ENCODE data around the gene PCDHGA5.
"Not testable (repeated sequence)": the region's sequence is repeated elsewhere in the genome, so short reads cannot be mapped to it uniquely, and the experiment has no call there.

Gene PCDHGA5

DNA sequence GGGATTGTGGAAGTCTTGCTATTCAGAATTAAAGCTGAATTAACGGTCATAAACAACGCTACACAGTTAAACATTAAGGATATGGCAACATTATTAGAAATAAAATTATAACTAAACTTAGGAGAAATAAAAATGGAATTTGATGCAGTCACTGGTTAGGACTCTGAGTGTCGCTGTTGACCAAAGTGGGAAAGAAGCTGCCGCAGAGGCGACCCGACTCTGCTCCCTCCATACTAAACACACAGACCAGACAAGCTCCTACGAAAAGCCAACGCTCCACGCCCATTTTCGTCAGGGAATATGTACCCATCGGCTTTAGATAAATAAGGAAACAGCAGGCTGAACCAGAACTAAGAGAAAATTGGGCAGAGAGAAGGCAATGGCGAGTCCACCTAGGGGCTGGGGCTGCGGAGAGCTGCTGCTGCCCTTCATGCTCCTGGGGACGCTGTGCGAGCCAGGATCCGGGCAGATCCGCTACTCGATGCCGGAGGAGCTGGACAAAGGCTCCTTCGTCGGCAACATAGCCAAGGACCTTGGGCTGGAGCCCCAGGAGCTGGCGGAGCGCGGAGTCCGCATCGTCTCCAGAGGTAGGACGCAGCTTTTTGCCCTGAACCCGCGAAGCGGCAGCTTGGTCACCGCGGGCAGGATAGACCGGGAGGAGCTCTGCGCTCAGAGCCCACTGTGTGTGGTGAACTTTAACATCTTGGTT lies at the start of gene PCDHGA5:
TSS of gene PCDHGA5 (plus strand) at position 211 of the 709 bp plus-strand sequence. CDS start at position 380, 169 bp downstream.
- DNase-seq, result no peak

DNA sequence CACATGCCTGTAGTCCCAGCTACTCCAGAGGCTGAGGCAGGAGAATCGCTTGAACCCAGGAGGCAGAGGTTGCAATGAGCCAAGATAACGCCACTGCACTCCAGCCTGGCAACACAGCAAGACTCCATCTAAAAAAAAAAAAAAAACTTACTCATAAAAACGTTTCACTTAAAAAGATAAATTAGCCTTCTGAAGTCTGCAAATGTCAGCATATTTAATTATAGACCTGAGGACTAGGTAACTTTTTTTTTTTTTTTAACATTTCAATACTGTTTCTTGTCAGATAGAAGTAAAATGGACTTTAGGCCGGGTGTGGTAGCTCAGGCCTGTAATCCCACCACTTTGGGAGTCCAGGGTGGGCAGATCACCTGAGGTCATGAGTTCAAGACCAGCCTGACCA lies 47.0 kb upstream of the PCDHGA5 start:
- DNase-seq, result not testable (repeated sequence)

DNA sequence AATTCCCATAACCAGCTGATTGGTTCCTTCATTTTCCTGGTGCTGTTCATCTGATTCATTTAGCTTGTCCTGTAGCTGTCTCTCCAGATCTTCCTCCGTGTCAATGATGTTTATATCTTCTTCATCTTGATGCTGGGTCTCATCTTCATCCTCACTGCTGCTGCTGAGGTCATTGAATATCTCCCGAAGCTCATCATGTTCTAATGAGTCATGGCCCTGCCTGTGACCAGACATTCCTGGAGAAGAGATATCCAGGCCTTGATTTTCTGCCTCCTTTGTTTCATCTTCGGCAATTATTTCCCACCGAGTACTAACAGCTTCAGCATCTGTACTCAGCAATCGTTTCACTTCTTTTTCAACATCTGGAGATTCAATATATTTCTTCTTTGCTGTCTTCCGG lies 44.8 kb upstream of the PCDHGA5 start:
- DNase-seq, result no peak

DNA sequence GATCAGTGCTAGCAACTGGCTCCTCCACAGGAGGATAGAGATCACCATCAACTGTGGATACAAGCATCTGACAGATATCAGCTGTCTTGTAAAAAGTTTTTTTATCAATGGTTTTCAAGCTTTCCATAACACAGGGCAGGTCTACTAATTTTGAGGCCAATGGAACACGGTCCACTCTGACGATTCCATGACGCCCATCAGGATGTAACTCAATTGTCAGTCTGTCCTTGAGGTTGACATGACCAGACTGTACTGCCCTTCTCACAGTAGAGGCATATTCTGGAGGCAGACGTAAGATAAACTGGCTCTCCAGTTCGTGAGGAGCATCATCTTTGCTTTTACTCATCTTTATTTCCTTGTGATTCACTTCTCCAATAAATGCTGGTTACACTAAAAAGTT lies 44.3 kb upstream of the PCDHGA5 start:
- no peak for DNase-seq

DNA sequence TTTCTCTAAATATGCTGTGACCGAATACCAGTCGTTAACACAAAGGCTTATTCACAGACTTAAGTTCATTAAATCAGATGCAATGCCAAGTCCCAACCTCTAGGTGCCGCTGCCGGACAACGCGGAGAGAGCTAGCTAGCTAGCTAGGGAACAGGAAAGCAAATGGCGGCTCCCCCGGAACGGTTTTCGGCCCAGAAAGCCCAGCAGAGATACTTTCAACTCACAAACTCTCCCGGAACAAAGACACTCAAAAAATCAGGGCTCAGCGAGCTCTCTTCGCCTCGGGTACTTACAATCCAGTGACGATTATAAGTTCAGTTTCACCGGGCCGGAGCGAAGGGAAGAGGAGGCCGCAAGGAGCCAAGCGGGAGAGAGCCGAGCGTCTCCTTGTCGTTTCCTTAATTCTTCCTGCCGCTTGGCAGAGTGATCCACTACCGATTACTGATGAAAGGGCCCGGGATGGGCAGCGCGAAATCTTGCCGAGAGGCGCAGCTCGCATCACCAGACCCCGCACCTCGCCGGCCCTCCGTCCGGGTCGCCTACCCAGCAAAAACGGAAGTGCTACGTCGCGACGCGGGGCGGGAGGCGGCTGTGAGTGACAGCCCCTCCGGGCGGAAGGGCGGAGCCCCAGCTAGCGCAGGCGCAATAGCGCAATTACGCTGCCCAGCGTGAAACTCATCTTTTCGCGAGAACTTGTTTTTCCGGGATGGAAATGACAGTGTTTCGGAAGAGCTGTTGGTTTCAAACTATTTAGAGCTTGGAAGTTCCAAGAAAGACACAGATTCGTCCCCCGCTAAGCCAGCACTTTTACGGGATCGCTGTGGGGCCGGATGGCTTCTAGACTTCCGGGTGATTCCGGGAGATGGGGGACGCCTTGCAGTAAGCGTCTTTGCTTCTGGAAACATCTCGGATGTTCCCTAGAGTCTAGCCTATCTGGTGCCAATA lies 43.5 kb upstream of the PCDHGA5 start, which contains the start of gene TAF7:
TSS of gene TAF7 (minus strand) at position 560 of the 945 bp plus-strand sequence. CDS start 740 bp downstream, outside the sequence.
- DNase-seq, result peak; percentile 91

DNA sequence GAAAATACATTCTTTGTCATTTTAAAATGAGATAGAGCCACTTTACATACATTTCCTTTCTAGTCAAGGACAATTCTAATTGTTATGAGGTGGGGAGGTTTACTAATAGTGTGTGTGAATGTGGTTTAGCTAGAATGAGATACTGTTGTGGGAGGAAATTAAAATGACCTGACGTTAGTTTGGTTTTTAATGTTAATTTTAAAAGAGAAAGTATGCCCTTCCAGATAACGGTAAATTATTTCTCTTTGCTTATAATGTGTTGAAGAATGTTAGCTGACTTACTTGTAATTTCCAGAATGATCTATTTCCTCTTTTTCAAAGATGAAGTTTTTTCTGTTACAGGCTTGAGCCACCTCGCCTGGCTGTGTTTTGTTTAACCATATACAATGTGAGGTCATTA lies 41.7 kb upstream of the PCDHGA5 start:
- no peak for DNase-seq

DNA sequence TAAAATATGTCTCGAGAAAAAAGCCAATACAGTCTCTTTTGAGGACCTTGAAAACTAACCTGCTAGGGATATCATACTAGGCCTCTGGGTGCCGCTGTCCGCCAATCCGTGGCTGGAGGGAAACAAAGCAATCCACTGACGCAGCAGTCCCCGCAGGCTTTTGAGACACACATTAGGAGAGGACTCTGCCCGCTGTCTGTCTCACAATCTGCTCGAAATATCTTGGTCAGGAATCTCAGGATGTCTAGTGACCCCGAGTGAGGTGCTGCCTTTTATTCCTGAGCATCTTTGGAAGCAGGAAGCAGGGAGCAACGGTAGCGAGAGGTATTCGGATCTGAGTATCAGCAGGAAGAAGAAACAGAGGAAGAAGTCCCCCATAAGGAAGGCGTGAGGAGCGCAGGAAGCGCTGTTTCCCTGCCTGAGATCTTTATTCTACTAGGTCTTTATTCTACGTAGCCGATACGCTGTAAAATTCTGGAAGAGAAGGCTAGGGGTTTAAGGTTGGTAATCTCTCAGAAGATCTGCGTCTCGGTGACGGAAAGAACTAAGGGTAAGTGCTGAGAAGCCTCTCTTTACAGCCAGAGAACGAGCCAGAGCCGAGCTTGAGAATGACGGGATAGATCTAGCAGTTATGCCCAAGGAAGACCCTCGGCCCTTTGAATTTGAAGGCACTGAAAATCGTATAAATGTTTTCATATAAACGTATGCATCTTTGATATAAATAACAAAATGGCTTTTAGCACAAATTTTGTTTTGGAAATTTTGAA lies 37.7 kb upstream of the PCDHGA5 start:
- DNase-seq, result peak; percentile 71

DNA sequence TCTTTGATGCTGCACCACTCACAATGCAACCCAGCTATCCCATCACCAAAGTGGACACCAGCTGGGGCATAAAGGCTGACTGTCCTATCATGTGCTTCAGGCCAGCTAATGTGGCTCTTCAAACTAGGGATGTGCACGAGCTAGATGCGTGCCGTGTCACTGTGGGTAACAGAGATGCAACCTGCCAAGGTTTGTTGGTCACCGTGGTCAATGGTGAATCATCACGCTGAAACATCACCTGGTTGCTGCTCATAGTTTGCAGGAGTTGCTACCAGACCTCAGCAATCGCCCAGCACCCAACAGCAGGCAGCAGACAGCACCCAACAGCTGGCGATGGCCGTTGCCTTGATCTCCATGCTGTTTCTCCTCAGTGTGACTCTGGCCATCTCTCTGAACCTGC lies 35.7 kb upstream of the PCDHGA5 start:
- DNase-seq, result no peak

DNA sequence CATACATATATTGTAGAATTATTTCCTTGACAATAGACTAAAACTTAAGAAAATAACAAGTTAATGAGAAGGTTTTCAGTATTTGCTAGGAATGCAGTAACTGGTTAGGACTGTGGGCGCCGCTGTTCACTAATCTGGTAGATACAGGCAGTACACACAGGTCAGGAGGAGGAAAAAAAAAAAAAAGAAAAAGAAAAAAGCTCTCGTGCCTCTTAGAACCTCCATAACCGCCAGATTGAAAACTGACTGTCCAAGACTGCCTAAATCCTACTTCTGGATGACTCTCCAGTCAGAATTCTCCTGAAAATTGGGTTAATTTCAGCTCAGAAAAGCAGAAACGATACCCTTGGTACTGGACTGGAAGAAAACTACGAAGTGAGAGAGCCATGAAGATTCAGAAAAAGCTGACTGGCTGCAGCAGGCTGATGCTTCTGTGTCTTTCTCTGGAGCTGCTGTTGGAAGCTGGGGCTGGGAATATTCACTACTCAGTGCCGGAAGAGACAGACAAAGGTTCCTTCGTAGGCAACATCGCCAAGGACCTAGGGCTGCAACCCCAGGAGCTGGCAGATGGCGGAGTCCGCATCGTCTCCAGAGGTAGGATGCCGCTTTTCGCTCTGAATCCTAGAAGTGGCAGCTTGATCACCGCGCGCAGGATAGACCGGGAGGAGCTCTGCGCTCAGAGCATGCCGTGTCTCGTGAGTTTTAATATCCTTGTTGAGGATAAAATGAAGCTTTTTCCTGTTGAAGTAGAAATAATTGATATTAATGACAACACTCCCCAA lies 33.5 kb upstream of the PCDHGA5 start, which contains the start of gene PCDHGA1:
TSS of gene PCDHGA1 (plus strand) at position 216 of the 782 bp plus-strand sequence.
- no peak for DNase-seq

DNA sequence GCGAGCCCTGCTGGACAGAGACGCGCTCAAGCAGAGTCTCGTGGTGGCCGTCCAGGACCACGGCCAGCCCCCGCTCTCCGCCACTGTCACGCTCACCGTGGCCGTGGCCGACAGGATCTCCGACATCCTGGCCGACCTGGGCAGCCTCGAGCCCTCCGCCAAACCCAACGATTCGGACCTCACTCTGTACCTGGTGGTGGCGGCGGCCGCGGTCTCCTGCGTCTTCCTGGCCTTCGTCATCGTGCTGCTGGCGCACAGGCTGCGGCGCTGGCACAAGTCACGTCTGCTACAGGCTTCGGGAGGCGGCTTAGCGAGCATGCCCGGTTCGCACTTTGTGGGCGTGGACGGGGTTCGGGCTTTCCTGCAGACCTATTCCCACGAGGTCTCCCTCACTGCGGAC lies 31.4 kb upstream of the PCDHGA5 start:
- not testable (repeated sequence) for DNase-seq

DNA sequence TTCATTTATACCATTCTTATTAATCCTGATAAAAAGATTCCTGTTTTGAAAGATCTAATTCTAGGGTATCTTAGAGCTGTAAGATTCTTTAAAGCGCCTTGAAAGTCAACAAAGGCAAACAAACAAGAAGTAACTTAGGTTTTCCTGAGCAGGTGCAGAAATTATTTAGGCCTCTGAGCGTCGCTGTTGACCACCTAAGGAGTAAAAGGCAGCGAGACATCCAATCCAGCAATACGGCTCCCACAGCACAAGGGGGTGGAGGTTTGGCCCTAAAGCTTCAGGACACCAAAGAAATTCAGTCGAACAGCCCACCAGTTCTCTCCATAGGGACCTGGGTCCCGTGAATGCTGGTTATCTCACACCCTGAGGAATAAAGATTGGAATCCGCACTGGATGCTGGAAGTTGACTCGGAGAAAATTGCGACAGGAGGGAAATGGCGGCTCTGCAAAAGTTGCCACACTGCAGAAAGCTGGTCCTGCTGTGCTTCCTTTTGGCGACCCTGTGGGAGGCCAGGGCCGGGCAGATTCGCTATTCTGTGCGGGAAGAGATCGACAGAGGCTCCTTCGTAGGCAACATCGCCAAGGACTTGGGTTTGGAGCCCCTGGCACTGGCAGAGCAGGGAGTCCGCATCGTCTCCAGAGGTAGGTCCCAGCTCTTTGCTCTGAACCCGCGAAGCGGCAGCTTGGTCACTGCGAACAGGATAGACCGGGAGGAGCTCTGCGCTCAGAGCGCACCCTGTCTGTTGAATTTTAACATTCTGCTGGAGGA lies 25.2 kb upstream of the PCDHGA5 start, which contains the start of gene PCDHGA2:
TSS of gene PCDHGA2 (plus strand) at position 223 of the 769 bp plus-strand sequence.
- no peak for DNase-seq

DNA sequence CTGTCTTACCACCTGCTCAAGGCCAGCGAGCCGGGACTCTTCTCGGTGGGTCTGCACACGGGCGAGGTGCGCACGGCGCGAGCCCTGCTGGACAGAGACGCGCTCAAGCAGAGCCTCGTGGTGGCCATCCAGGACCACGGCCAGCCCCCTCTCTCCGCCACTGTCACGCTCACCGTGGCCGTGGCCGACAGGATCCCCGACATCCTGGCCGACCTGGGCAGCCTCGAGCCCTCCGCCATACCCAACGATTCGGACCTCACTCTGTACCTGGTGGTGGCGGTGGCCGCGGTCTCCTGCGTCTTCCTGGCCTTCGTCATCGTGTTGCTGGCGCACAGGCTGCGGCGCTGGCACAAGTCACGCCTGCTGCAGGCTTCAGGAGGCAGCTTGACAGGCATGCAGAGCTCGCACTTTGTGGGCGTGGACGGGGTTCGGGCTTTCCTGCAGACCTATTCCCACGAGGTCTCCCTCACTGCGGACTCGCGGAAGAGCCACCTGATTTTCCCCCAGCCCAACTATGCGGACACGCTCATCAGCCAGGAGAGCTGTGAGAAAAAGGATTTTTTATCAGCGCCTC lies 23.1 kb upstream of the PCDHGA5 start:
- not testable (repeated sequence) for DNase-seq

DNA sequence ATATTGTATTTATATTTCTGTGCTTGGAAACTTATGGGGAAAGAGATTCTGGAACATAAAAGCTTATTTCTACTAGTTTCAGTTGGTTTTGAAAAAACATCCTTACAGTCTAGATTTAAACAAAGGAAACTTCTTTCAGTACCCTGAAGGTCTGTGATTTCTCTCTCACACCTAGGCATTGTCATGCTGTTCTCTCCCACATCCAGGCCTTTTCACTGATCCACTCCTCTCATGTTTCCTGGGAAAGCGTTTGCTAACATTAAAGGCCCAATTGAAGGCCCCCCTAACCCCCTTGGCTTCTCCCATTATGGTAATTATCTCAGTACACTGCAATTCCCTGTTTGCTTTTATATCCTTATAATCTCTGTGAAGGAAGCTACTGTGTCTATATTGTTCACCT lies 21.2 kb upstream of the PCDHGA5 start:
- DNase-seq, result no peak

DNA sequence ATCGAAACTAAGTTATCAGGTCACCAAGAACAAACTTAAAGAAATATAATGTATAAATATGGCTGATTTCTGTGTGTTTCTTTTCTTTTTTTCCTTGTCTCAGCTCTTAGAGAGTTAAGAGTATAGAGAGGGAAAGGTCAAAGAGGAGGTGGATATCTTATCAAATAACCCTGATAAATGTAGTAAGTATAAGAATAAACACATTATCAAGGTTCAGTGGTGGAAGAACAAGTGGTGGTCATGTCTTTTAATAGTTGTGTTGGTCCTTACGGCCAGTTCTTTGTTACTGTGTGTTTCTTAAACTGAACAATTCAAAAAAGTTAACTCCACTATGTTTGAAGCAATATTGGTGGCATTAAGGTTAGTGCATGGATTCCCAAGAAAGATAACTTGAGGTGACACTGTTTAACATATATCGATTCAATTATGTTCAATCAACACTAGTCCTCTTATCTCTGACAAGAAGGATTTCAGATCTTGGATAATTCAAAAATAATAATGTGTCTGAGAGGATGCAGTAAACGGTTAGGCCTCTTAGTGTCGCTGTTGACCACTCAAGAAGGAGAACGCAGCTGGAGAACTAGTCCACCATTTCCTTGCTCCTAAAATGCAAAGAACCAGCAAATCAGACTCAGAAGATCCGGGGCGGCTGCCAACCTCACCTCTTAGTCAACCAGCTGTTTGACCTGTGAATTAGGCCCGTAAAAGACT lies 20.6 kb upstream of the PCDHGA5 start, which contains the start of gene PCDHGA3:
TSS of gene PCDHGA3 (plus strand) at position 588 of the 711 bp plus-strand sequence. CDS start 205 bp downstream, outside the sequence.
- DNase-seq, result no peak

DNA sequence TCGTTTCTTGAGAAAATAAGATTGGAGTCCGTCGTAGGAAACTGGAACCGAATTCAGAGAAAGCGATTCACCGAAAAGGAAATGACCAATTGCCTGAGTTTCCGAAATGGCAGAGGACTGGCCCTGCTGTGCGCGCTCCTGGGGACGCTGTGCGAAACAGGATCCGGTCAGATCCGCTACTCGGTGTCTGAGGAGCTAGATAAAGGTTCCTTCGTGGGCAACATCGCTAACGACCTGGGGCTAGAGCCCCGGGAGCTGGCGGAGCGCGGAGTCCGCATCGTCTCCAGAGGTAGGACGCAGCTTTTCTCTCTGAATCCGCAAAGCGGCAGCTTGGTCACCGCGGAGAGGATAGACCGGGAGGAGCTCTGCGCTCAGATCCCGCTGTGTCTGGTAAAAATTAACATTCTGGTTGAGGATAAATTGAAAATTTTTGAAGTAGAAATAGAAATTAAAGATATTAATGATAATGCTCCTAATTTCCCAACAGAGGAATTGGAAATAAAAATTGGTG lies 20.0 kb upstream of the PCDHGA5 start:
- DNase-seq, result no peak

DNA sequence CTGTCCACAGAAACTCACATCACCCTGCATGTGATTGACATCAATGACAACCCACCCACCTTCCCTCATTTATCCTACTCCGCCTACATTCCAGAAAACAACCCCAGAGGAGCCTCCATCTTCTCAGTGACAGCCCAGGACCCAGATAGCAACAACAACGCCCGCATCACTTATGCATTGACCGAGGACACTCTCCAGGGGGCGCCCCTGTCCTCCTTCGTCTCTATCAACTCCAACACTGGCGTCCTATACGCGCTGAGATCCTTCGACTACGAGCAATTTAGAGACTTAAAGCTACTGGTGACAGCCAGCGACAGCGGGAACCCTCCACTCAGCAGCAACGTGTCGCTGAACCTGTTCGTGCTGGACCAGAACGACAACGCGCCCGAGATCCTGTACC lies 18.6 kb upstream of the PCDHGA5 start:
- DNase-seq, result no peak

DNA sequence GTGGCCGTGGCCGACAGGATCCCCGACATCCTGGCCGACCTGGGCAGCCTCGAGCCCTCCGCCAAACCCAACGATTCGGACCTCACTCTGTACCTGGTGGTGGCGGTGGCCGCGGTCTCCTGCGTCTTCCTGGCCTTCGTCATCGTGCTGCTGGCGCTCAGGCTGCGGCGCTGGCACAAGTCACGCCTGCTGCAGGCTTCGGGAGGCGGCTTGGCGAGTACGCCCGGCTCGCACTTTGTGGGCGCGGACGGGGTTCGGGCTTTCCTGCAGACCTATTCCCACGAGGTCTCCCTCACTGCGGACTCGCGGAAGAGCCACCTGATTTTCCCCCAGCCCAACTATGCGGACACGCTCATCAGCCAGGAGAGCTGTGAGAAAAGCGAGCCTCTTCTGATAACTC lies 17.9 kb upstream of the PCDHGA5 start:
- not testable (repeated sequence) for DNase-seq

DNA sequence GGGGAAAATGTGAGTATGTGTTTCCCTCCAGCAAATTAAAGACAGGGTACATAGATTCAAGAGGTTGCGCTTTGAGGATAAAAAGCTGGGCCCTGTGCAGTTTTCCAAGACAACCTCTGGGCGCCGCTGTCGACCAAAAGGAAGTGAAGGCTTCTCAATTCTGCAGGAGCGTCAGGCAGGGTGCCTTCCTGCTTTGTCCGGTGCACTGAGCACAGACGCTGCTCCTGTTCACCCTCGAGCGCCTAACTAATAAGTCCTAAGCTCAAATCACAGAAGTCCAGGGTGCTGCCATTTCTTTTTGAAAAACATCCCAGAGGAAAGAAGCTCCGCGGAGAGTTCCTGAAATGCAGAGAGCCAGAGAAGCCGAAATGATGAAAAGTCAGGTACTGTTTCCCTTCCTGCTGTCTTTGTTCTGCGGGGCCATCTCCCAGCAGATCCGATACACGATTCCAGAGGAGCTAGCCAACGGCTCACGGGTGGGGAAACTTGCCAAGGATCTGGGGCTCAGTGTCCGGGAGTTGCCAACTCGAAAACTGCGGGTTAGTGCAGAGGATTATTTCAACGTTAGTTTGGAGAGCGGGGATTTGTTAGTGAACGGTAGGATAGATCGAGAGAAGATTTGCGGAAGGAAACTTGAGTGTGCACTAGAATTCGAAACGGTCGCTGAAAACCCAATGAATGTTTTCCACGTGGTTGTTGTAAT lies 13.9 kb upstream of the PCDHGA5 start, which contains the start of gene PCDHGB1:
TSS of gene PCDHGB1 (plus strand) at position 183 of the 703 bp plus-strand sequence. CDS start at position 345, 162 bp downstream.
- peak; percentile 35 for DNase-seq

DNA sequence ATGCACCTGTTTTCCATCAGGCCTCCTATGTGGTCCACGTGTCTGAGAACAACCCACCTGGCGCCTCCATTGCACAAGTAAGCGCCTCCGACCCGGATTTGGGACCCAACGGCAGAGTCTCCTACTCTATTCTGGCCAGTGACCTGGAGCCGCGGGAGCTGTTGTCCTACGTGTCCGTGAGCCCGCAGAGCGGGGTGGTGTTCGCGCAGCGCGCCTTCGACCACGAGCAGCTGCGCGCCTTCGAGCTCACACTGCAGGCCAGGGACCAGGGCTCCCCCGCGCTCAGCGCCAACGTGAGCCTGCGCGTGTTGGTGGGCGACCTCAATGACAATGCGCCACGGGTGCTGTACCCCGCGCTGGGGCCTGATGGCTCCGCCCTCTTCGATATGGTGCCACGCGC lies 12.4 kb upstream of the PCDHGA5 start:
- DNase-seq, result no peak

Measured in stimulated activated CD4-positive, alpha-beta T cell treated with anti-CD3 and anti-CD28 coated beads, Interleukin-1b, Interleukin-23, amount 100 ng/mL, for 48 hours (primary cell).